CD4-positive, alpha-beta T cell treated with Interleukin-4 for 1 hour (primary cell): ENCODE results near the gene GARIN5B.

Experiments
- DNase-seq, 2 donors: peaks; one replicate each; pipeline ENCODE4 v3.0.0-alpha.2; 2020 to 2022

The GARIN5B gene

DNA sequence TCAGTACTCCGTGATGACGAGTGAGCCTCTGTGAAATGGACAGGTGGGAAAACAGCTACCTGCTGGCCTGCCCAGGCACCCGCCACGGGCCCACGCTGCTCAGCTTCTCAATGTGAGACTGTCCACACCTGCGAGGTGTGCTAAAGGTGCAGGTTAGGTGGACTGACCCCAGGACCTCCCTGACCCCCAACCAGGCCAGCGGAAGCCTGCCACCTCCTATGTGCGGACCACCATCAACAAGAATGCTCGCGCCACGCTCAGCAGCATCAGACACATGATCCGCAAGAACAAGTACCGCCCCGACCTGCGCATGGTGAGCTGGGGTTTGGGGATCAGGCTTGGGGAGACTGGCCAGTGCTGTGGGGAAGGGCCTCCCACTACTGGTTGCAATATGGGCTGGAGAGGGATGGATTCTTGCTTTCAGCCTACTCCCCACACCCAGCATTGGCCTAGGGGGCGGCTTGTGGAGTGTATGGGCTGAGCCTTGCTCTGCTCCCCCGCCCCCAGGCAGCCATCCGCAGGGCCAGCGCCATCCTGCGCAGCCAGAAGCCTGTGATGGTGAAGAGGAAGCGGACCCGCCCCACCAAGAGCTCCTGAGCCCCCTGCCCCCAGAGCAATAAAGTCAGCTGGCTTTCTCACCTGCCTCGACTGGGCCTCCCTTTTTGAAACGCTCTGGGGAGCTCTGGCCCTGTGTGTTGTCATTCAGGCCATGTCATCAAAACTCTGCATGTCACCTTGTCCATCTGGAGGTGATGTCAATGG is 24.9 kb upstream of the GARIN5B start:
- no peak for DNase-seq

DNA sequence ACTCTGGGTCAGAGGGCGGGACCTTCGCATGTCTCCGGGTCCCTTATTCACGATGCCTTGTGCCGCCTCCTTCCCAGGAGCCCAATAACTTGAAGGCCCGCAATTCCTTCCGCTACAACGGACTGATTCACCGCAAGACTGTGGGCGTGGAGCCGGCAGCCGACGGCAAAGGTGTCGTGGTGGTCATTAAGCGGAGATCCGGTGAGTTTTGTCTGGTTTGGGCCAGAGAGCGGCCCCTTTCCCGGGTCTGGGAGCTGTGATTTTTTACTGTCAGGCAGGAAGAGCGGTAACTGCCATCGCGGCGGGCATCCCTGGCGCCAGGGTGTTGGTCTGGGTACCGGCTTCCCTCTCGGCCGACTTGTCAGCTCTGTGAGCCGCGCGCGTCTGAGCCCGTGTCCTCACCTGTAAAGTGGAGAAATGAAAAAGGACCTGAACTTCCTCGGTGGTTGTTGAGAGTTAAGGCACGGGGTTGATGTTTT is 23.5 kb upstream of the GARIN5B start:
- no peak for DNase-seq

DNA sequence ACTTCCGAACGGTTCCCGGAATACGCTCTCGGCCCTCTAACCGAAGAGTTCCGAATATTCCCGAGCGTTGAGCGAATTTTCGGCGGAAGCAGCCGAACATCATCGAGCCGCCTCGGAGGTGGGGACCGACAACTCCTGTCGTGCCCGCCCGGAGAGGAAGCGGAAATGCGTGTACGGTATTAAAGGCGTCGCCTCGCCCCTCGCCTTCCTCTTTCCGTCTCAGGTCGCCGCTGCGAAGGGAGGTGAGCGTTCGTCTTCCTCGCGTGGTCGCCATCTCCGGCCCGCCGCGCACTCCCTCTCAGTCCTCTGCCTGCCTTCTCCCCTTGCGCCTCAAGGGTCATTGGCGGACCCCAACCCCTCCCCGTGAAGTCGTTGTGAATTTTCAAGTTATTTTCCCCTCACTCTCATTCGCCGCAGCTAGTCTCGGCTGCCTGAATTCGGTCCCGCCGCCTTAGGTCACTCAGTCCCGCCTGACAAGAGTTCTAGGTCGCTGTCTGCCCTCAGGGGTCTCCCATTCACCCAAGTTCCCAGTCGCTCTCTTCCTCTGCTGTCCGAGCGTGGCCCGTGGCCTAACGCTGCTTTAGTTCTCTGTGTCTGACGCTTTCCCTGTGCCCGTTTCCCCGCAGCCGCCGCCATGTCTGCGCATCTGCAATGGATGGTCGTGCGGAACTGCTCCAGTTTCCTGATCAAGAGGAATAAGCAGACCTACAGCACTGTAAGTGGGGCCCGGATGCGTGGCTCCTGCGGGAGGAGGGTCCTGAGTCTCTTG is 22.8 kb upstream of the GARIN5B start, which contains the start of gene RPL28:
Gene RPL28 (plus strand): TSS at position 209 of the 769 bp plus-strand sequence. CDS start 426 bp downstream, at position 635.
- peak; percentile 99 for DNase-seq

DNA sequence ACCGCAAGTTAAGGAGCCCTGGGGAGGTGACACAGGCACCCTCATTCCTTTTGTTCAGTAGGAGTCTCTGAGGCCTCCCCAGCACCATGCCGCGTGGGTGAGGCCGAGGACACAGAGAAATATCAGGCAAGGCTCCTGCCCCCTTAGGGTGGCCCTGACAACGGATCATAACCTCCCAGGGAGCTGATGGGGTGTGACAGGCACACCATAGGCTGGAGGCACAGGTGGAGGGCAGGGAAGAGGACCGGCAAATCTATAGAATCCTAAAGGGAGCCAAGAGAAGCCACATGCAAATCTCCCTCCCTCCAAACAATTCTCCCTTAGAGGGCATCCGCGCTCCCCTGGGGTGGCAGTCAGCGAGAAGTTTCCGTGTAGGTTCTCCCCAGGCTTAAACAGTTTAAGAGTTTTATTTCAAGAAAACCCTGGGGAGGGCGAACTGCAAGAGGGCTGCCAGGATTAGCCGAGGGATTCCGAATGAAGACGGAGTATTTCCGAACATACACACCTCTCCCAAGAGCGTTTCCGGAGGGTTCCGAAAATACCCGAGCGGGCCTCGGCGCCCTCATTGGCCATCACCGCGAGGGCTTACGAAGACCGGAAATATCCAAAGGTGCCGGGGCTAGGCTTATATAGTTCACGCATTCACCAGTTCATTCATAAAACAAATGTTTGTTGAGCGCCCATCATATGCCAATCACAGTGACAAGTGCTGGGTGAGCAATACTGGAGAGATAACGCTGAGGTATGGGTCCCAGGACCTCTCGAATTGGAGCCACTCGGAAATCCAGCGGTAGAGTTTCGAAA is 22.1 kb upstream of the GARIN5B start:
- peak; percentile 96 for DNase-seq

DNA sequence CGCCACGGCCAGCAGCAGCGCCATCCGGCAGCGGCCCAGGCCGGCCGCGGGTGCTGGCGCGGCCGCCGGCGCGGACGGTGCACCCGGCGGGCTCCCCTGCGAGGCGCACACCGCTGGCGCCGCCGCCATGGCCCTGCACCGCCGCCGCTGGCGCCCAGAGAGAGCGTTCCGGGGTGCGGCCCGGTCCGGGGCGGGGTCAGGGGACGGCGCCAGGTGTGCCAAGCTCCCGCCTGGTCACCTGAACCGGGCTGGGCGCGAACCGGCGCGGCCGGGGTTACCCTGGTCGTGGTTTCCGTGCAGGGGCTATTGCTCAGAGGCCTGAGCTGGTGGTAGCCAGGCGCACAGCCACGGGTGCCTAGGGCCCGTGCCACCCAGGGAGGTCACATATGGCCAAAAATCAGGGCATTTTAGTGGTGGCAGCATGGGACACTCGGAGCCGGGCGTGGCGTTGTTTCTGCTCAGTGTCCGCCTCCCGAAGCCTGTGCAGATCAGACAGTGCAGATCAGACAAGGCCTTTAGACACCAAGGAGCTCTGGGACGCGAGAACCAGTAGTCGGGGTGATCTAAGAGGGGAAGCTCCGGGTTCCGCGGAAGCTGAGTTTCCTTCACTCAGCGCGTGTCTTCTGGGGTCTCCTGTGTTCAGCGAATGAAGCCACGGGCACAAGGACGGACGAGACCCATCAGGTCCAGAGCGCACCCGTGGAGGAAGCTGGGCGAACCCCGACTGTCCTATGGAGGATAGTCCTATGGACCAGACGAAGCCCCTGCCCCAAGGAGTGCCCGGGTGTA is 21.3 kb upstream of the GARIN5B start, which contains the start of gene TMEM238:
Gene TMEM238 (minus strand): TSS at position 162 of the 789 bp plus-strand sequence. CDS start 33 bp downstream, at position 129.
- peak in 1 of 2 donors; percentile 45 for DNase-seq

DNA sequence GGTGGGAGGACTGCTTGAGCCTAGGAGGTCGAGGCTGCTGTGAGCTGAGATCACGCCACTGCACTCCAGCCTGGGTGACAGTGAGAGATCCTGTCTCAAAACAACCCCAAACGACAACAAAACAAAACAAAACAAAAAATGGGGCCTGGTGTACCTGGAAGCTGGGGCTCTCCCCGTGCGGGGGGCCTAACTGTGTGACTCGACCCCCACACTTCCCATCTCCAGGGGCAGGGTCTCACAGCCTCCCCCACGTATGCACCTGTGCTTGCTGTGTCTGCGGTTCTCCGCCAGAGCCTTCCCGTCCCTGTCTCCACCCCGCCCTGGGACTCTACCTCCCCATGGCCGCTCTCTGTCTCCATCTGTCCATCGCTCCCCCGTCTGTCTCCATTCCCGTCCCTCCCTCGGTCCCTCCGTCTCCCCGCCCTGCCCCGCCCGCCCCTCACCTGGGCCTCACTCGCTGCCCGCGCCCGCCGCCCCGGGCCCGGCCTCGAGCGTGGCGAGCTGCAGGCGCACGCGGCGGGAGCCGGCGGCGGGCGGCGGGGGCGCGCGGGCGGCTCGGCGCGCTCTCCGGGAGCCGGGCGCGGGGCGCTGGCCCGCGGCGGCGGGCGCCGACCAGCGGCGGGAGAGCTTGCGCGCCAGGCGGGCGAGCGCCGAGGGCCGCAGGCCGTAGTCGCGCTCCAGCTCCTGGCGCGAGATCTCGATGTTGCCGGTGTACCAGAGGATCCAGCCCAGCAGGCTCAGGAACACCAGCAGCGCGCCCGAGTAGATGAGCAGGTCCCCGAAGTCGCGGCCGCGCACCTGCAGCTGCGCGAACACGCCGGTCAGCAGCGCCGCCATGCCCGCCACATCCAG is 20.4 kb upstream of the GARIN5B start:
- DNase-seq = peak; percentile 49 to 54

DNA sequence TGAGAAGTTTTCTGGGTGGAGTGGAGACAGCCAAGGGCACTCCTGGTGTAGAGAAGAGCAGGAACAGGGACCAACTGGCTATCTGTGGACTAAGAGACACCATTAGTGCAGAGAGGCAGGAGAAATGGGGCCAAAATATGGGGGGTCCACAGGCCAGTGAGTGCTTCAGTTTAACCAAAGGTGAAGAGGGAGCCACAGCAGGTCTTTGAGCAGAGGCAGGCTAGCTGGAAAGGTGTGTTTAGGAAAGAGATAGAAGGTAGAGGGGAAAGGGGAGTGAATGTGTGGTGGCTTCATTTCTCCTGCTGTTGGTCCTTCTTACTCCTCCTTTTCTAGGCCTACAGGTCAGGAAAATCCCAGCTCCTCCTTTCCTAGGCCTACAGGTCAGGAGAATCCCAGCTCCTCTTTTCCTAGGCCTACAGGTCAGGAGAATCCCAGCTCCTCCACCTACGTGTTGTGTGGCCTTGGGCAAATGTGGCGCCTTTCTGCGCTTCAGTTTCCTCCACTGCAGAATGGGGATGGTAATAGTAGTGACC is 19.5 kb upstream of the GARIN5B start:
- DNase-seq = no peak

DNA sequence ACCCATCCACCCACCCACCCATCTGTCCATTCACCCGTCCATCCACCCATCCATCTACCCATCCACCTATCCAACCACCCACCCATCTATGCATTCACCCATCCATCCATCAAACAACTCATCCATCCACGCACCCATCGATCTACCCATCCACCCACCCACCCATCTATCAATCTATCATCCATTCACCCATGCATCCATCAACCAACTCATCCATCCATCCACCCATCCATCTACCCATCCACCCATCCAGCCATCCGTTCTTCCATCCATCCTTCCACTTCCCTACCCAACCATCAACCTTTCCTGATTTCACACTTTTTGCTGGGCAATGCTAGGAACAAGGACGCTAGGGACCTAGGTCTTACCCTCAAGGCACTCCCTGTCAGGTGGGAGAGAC is 19.0 kb upstream of the GARIN5B start:
- no peak for DNase-seq

DNA sequence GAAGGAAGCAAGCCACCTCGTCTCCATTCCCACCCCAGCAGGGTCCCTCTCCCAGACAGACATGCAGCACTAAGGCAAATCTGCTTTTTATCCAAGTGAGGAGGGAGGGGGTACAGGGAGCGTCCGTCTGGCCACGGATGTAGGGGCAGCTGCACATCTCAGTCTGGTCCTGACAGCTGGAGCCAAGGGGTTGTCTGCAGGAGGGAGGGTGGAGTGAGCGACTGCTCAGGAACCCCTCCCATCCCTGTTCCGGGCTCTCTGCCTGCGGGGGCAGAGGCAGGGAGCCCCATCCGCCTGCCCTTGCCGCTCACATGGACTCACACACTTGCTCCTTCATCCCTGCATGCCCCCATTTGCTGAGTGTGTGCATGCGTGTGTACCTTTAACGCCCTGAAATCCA is 16.1 kb upstream of the GARIN5B start:
- no peak for DNase-seq

DNA sequence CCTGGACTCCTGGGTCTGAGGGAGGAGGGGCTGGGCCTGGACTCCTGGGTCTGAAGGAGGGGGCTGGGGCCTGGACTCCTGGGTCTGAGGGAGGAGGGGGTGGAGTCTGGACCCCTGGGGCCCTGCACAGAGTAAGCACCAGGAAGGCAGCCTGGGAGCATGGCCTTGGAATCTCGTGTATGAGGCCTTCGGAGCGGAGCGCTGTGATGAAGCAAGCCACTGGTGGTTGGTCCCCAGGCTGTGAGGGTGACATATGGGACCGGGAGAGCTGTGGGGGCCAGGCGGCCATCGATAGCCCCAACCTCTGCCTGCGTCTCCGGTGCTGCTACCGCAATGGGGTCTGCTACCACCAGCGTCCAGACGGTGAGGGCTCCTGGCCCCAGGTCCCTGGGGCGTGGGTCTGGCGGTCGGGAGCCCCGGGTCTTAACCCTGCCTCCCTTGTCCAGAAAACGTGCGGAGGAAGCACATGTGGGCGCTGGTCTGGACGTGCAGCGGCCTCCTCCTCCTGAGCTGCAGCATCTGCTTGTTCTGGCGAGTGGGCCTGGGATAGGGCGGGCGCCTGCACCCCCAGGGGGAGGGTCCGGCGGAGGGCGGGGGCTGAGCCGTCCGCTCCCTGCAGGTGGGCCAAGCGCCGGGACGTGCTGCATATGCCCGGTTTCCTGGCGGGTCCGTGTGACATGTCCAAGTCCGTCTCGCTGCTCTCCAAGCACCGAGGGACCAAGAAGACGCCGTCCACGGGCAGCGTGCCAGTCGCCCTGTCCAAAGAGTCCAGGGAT is 14.5 kb upstream of the GARIN5B start:
- DNase-seq = no peak

DNA sequence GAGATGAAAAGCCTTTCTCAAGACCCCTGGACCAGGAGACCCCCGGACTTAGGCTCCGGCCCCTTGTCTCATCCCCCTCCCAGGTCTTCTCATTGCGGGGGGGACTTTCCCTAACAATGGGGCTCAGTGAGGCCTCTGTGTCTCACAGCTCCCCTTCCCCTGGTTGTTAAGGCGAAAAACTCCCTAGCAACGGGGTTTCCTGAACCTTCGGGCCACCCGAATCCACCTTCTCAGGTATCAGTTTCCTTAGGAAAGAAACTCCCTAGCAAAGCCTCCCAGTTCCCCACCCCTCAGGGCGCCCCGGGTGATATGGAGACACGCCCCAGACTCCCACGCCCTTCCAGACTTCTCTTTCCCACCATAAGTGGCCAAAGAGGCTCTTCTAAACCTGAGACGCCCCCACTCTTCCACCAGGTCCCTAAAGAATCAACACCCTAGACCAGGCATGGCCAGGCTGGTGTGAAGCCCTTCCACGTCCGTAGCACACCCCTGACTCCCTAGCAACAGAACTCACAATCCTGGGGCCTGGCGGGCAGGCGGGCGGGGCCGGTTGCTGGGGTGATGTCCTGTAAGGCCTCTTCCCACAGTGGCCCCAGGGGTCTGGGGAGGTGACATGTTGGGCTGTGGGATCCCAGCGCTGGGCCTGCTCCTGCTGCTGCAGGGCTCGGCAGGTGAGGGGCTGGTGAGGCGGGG is 13.3 kb upstream of the GARIN5B start, which contains the start of gene TMEM190:
Gene TMEM190 (plus strand): TSS at position 586 of the 693 bp plus-strand sequence. CDS start 28 bp downstream, at position 614.
- no peak for DNase-seq

DNA sequence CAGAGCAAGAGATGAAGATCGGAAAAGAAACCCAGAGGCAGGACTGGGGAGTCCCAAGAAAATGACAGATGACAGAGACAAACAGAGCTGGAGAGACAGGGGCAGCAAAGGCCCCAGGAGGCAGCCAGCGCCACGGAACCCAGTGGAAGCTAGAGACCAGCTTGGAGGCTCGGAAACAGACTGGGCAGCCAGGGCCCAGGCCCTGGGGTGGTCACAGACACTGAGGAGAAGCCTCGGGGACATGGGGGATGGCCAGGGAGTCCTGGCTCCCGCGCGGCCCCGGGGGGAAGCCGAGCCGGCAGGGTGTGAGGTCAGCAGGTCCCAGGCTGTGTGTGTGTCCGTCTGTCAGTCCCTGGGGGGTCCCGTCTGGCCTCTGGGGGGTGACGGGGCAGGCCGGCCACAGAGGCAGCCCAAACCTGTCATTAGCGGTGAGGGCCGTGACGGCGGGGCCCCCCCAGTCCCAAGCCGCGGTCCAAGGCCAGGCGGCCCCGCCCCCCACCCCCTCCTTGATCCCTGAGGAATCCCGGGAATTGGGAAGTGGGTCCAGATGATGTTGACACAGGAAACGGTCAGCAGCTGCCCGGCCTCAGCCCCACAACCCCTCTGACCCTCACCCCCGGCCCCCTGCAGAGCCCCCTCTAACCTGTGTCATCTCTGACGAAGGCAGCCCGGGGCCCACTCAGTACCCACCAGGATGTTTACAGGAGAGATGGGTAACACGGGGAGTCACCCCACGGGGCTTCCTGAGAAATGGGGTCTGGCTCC is 11.1 kb upstream of the GARIN5B start:
- DNase-seq = no peak

DNA sequence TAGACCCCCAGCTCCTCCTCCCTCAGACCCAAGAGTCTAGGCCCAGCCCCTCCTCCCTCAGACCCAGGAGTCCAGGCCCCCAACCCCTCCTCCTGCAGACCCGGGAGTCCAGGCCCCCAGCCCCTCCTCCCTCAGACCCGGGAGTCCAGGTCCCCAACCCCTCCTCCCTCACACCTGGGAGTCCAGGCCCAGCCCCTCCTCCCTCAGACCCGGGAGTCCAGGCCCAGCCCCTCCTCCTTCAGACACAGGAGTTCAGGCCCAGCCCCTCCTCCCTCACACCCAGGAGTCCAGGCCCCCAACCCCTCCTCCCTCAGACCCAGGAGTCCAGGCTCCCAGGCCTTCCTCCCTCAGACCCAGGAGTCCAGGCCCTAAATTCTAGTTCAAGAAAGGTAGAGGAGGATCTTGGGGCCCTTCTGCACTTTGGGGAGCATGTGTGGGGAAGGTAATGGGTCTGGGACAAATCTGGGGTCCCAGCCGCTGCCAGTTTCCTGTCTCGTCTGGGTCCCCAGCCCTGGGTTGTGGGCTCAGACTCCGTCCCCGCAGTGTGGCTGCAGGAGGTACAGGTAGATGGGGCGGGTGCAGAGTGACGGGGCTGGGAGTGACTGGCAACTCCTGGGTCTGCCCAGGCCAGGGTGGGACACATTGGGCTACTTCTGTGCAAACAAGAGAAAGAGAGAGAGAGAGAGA is 10.4 kb upstream of the GARIN5B start:
- DNase-seq = no peak

DNA sequence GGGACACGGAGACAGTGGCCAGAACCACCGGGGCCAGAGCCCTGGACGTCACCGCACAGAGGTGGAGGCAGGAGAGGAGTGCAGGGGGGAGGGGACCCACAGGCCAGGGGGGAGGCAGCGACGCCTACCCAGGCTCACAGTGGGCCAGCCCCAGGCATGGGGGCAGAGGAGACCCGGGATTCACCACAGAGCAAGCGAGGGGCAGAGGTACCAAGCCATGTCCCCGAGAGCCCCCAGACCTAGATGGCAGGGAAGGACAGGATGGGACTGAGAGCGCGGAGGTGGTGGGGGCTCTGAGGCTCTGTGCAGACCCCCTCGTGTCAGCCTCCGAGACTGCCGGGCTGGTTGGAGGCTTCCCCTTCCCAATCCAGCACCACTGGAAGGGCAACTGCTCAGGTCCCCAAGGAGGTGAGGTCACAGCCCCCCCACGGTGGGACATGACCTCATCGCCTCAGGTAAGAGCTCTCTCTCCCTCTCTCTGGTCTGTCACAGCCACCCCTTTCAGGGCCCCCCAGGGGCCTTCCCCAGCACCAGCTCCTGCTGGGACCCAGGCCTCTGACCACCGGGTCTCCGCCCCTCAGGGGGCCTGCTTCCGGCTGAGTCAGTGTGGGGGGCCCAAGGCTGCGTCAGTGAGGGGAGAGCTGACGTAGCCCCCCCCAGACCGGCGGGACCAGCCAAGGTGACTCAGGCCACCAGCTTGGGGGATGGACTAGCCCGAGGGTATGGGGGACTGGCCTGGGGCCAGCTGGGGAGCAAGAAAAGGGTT is 9.4 kb upstream of the GARIN5B start:
- DNase-seq = no peak

DNA sequence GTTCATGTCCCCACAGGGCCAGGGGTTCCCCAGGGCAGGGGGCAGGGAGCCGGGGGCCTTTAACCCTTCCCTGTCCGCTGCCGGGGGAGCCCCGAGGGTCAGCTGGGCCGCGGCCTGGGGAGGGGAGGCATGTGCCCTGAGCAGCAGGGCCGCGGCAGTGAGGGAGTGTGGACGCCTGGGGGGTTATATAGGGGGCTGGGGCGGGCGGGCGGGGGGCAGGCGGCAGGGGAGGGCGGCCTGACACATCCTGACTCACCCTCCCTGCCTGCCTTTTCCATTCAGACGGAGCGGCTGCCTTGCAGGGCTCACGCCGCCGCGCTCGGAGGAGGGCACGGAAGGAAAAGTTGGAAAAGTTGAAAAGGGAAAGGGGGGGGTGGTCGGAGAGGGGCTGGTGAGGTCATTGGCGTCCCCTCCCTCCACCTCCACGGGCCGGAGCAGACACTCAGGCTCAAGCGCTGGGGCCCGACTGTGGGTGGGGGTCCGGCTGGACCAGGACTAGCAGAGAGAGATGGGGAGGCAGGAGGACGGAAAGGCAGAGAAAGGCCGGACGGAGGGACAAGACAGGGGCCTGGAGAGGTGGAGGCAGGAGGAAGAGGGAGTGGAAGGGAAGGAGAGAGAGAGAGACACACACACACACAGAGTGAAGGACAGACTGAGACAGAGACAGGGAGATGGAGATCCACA is 7.4 kb upstream of the GARIN5B start, which contains the start of gene IL11:
Gene IL11 (minus strand): TSS at position 159 of the 684 bp plus-strand sequence. CDS start 153 bp downstream, at position 6.
- DNase-seq = no peak

DNA sequence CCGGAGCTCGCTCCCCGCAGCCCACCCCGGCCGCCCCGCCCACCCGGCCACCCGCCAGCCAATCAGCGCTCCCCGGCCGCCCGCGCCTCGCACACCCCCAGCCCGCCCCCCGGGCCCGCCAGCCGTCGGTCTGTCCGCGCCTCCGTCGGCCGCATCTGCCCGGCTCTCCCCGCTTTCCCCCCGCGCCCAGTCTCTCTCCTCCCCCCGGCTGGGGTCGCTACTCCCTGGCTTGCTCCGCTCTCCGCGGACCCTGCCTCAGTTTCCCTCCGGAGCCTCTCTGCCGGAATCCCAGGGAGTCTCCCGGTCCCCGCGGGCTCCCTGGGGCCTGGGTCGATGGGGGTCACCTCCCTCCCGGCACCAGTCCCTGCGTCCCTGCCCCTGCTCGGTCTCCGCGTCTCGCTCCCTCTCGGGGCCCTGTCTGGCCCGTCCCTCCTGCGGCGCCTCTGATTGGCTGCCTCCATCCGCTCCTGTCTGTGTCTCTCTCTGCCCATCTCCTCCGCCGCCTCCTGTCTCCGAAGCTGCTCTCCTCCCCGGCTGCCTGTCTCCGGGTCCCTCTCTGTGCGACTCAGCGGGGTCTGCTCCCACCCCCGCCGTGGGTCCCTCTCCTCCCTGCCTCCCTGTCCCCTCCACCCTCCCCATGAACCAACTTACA is 6.7 kb upstream of the GARIN5B start:
- DNase-seq = peak in 1 of 2 donors; percentile 17
